MCF 10A (cell line): ENCODE results near the gene RNF212B. TPM values are rescaled to one million over a fixed set of nuclear protein-coding genes. Genes with fewer than 3 reads are reported as not detected.

Experiments used
- BruUV-seq: library from RNA; stranded (reverse); fragments of 400-500 nt; replicated peaks from 2 replicates; lab custom pipeline; 2021; lab: Mats Ljungman, UMichigan
- CTCF ChIA-PET: fragments of 300-600 bp; sonication (Branson Sonifier 250); formaldehyde crosslinking; extraction: SDS; loops from one replicate; lab custom pipeline; 2021; ENCODE audit warnings: antibody characterized with exemption, inconsistent platforms; lab: Yijun Ruan, JAX
- POLR2A ChIA-PET: fragments of 300-600, 350-650 bp; sonication (Branson Sonifier 250); formaldehyde crosslinking; extraction: SDS; loops from one replicate; lab custom pipeline; 2020; ENCODE audit warnings: antibody characterized with exemption, inconsistent platforms; lab: Yijun Ruan, JAX
- DNase-seq: peaks from one replicate; pipeline ENCODE4 v3.0.0-alpha.2; 2018; ENCODE audit not compliant: unreplicated experiment
- H3K27ac Mint-ChIP-seq: one replicate; pipeline ENCODE4 v1.8.0; 2022; ENCODE audit warnings: mild to moderate bottlenecking, low read depth, mixed read lengths; ENCODE audit not compliant: unreplicated experiment
- H3K27me3 Mint-ChIP-seq: one replicate; pipeline ENCODE4 v1.8.0; 2022; ENCODE audit warnings: mixed read lengths; ENCODE audit not compliant: insufficient read depth, unreplicated experiment
- H3K36me3 Mint-ChIP-seq: one replicate; pipeline ENCODE4 v1.8.0; 2022; ENCODE audit warnings: mild to moderate bottlenecking, moderate library complexity, mixed read lengths; ENCODE audit not compliant: insufficient read depth, unreplicated experiment
- H3K4me1 Mint-ChIP-seq: one replicate; pipeline ENCODE4 v1.8.0; 2022; ENCODE audit warnings: mixed read lengths; ENCODE audit not compliant: insufficient read depth, unreplicated experiment
- H3K4me3 Mint-ChIP-seq: one replicate; pipeline ENCODE4 v1.8.0; 2022; ENCODE audit warnings: mild to moderate bottlenecking, moderate library complexity, mixed read lengths; ENCODE audit not compliant: unreplicated experiment
- H3K9me3 Mint-ChIP-seq: one replicate; pipeline ENCODE4 v1.8.0; 2022; ENCODE audit warnings: mixed read lengths; ENCODE audit not compliant: unreplicated experiment
- intact Hi-C: fragments of 100-400 bp; cut with micrococcal nuclease; formaldehyde crosslinking; loops from 2 replicates; pipeline ENCODE4 v1.14.1; 2022
- total RNA-seq: library from RNA; stranded (reverse); gene quantifications from 2 replicates; pipeline ENCODE4 v1.2.3, GENCODE V29; 2022
- TF ChIP-seq, protein P1 (sequence below): fragments of 200-600 bp; IDR thresholded peaks from one replicate; pipeline ENCODE4 v1.8.0; 2022; ENCODE audit warnings: antibody characterized with exemption, mild to moderate bottlenecking; ENCODE audit not compliant: unreplicated experiment

The RNF212B gene
- total RNA-seq, 1 experiment from 2014 or later: not detected

- no TSS peak for BruUV-seq
- peak overlapping the region; percentile 95 for H3K4me3 Mint-ChIP-seq
- POLR2A ChIA-PET: interaction anchor here (0.6 to 14.7 kb wide), 6 partner anchors 13 to 267 kb away, joined by 3 to 339 read pairs (median 18); partner anchors contain the start of genes HOMEZ and PABPN1
These were observed 61.6 kb downstream of the RNF212B start for GRCh38 chr14:23299211-23299957.

DNA sequence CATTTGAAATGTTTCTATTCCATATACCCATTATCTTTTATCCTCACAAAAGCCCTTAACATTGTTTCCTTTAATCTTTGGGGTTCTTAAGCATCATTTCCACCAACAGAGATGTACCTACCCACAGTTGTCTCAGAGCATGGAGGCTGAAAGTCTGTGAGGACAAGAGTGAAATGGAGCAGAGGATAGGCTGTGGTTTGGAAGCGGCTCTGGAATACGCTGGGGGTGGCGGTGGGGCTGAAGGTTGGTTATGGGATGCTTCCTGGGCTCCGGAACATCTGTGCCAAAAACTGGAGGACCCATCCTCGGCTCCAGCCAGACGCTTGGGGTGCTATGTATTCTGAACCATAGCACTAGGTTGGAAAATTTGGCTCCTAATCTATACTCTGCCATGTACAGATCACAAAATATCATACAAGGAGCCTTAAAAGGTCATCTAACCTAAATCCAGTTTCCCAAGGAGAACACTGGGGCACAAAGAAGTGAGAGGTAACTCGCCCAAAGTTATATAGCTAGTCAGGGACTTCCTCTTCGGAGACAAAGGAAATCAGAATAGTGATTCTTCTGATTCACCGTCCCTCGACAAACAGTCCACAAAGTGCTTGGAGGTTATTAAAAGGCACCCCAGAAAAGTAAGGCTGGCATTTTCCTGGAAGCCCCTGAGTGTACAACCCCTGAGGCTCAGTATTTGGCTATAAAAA, 62.4 kb downstream of the RNF212B start:
- TF ChIP-seq, protein P1, sequence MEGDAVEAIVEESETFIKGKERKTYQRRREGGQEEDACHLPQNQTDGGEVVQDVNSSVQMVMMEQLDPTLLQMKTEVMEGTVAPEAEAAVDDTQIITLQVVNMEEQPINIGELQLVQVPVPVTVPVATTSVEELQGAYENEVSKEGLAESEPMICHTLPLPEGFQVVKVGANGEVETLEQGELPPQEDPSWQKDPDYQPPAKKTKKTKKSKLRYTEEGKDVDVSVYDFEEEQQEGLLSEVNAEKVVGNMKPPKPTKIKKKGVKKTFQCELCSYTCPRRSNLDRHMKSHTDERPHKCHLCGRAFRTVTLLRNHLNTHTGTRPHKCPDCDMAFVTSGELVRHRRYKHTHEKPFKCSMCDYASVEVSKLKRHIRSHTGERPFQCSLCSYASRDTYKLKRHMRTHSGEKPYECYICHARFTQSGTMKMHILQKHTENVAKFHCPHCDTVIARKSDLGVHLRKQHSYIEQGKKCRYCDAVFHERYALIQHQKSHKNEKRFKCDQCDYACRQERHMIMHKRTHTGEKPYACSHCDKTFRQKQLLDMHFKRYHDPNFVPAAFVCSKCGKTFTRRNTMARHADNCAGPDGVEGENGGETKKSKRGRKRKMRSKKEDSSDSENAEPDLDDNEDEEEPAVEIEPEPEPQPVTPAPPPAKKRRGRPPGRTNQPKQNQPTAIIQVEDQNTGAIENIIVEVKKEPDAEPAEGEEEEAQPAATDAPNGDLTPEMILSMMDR: no peak
- Mint-ChIP-seq H3K9me3 (no peaks in the 10 kb centered on the region), H3K36me3 (peaks cover 10% of the 10 kb centered on the region), H3K4me1 (peaks cover 25% of the 10 kb centered on the region), H3K27ac (peak overlapping the region; percentile 97), H3K4me3 (peak overlapping the region; percentile 95), H3K27me3 (no peaks in the 10 kb centered on the region)
- BruUV-seq: no TSS peak
- intact Hi-C loops: loop anchor here (1.0 kb wide), 2 partner anchors 35 to 180 kb away; no protein-coding TSS in a partner anchor
- ChIA-PET CTCF (interaction anchor here (0.6 to 6.4 kb wide), 27 partner anchors 9 to 1008 kb away, joined by 3 to 49 read pairs (median 4); partner anchors contain the start of genes ACIN1, CIDEB, HOMEZ and PABPN1), POLR2A (interaction anchor here (0.6 to 14.7 kb wide), 10 partner anchors 9 to 814 kb away, joined by 3 to 339 read pairs (median 22); partner anchors contain the start of genes ACIN1, C14orf119, HOMEZ and PABPN1)
- DNase-seq: no peak

More at GRCh38 chr14:23299211-23299957, 61.6 kb downstream of the RNF212B start:
- TF ChIP-seq, protein P1: no peak
- no peaks in the 10 kb centered on the region for H3K27me3 Mint-ChIP-seq
- no peaks in the 10 kb centered on the region for H3K9me3 Mint-ChIP-seq
- DNase-seq: peak; percentile 55
- CTCF ChIA-PET: interaction anchor here (0.5 to 6.4 kb wide), 12 partner anchors 8 to 247 kb away, joined by 3 to 49 read pairs (median 4); partner anchors contain the start of genes HOMEZ and PABPN1
- peak overlapping the region; percentile 97 for H3K27ac Mint-ChIP-seq
- peaks cover 5% of the 10 kb centered on the region for H3K36me3 Mint-ChIP-seq
- intact Hi-C loops: loop anchor here (1.0 kb wide), 2 partner anchors 34 to 179 kb away; no protein-coding TSS in a partner anchor
- H3K4me1 Mint-ChIP-seq: peaks cover 25% of the 10 kb centered on the region

DNA sequence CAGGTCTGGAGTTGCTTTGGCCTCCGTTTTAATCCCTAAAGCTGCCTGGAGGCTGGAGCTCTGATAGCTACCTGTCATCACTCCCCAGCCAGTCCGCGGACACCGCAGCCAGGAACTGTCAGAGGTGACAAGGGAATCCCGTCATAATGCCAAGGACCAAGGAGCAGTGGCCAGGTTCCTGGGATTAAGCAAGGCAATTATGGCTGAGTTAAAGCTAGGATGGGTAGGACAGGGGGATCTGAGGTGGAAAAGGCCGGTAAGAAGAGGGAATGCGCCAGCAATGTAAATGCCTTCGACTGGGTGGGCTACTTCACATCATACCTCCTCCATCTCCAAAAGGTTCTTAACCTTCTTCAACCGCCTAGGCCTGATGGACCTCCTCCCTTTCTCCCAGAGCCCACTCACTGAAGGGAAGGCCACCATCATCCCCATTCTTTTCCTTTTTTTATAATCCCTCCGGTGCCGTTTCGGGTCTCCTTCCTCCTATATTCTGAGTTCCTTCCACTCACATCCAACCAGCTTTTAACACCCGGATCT, 63.0 kb downstream of the RNF212B start:
- TF ChIP-seq, protein P1: no peak
- TSS peak; percentile 51 for BruUV-seq
- POLR2A ChIA-PET: interaction anchor here (0.5 to 14.7 kb wide), 16 partner anchors 10 to 813 kb away, joined by 3 to 339 read pairs (median 4); partner anchors contain the start of genes ACIN1, AJUBA, C14orf119 and HAUS4
- CTCF ChIA-PET: interaction anchor here (0.6 to 6.4 kb wide), 23 partner anchors 10 to 1007 kb away, joined by 3 to 49 read pairs (median 4); partner anchors contain the start of genes ACIN1, CIDEB, HOMEZ and PABPN1
- peak overlapping the region; percentile 97 for H3K27ac Mint-ChIP-seq
- peak overlapping the region; percentile 95 for H3K4me3 Mint-ChIP-seq
- DNase-seq: peak; percentile 22
- no peaks in the 10 kb centered on the region for H3K9me3 Mint-ChIP-seq
- H3K4me1 Mint-ChIP-seq: peaks cover 25% of the 10 kb centered on the region
- intact Hi-C loops: loop anchor here (1.0 kb wide), 1 partner anchor 21 kb away; the partner anchor contains the start of gene PABPN1
- H3K27me3 Mint-ChIP-seq: no peaks in the 10 kb centered on the region
- peaks cover 10% of the 10 kb centered on the region for H3K36me3 Mint-ChIP-seq
